Neural crest cell (in vitro differentiated cells): ENCODE results near the gene ARHGEF25. TPM values are rescaled to one million over a fixed set of nuclear protein-coding genes. Genes with fewer than 3 reads are reported as not detected.
"Not testable (repeated sequence)": the region's sequence is repeated elsewhere in the genome, so short reads cannot be mapped to it uniquely, and the experiment has no call there.

Source experiments
- DNase-seq: peaks from one replicate; pipeline ENCODE4 v3.0.0; 2021; ENCODE audit warnings: low read depth, mixed read lengths, low spot score
- H3K27ac Mint-ChIP-seq: one replicate; pipeline ENCODE4 v1.8.0; 2021; ENCODE audit warnings: mild to moderate bottlenecking, mixed read lengths; ENCODE audit not compliant: unreplicated experiment
- H3K27me3 Mint-ChIP-seq: 2 replicates; pipeline ENCODE4 v1.8.0; 2021; ENCODE audit warnings: low read depth, mild to moderate bottlenecking, mixed read lengths
- H3K36me3 Mint-ChIP-seq: 2 replicates; pipeline ENCODE4 v1.8.0; 2021; ENCODE audit warnings: low read depth, mild to moderate bottlenecking, mixed read lengths
- H3K4me1 Mint-ChIP-seq: 2 replicates; pipeline ENCODE4 v1.8.0; 2021; ENCODE audit warnings: mixed read lengths
- H3K4me3 Mint-ChIP-seq: one replicate; pipeline ENCODE4 v1.8.0; 2021; ENCODE audit warnings: mild to moderate bottlenecking, mixed read lengths
- H3K9me3 Mint-ChIP-seq: 2 replicates; pipeline ENCODE4 v1.8.0; 2021; ENCODE audit warnings: mixed read lengths
- total RNA-seq: library from RNA; stranded (reverse); gene quantifications from 2 replicates; pipeline ENCODE4 v1.2.1, GENCODE V29; 2021
- TF ChIP-seq, protein P1 (sequence below): fragments of 200-600 bp; sonication (generic); conservative IDR thresholded peaks from 2 replicates; pipeline ENCODE4 v1.5.0; 2021; ENCODE audit warnings: antibody characterized with exemption, mild to moderate bottlenecking

Gene ARHGEF25
- total RNA-seq, 1 donor from 2014 or later: 43.8 TPM

DNA sequence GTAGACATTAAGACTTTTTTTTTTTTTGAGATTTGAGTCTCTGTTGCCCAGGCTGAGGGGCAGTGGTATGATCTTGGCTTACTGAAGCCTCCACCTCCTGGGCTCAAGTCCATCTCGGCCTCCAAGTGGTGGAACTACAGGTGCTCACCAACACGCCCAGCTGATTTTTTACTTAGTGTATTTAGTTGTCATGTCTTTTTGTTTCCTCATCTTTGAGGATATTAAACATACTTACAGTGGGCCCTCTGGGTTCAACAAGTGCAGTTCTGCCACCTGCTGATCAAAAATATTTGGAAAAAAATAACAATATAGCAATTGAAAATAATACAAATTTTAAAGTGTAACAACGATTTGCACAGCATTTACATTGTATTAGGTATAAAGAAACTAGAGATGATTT lies 26.1 kb downstream of the ARHGEF25 start:
- Mint-ChIP-seq H3K27me3 (peaks cover 70% of the 10 kb centered on the region), H3K27ac (no peak overlapping the region), H3K4me1 (peaks cover 6% of the 10 kb centered on the region), H3K4me3 (no peak overlapping the region), H3K36me3 (peaks cover 3% of the 10 kb centered on the region), H3K9me3 (no peaks in the 10 kb centered on the region)
- TF ChIP-seq, protein P1, sequence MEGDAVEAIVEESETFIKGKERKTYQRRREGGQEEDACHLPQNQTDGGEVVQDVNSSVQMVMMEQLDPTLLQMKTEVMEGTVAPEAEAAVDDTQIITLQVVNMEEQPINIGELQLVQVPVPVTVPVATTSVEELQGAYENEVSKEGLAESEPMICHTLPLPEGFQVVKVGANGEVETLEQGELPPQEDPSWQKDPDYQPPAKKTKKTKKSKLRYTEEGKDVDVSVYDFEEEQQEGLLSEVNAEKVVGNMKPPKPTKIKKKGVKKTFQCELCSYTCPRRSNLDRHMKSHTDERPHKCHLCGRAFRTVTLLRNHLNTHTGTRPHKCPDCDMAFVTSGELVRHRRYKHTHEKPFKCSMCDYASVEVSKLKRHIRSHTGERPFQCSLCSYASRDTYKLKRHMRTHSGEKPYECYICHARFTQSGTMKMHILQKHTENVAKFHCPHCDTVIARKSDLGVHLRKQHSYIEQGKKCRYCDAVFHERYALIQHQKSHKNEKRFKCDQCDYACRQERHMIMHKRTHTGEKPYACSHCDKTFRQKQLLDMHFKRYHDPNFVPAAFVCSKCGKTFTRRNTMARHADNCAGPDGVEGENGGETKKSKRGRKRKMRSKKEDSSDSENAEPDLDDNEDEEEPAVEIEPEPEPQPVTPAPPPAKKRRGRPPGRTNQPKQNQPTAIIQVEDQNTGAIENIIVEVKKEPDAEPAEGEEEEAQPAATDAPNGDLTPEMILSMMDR: peak; percentile 17
- no peak for DNase-seq

DNA sequence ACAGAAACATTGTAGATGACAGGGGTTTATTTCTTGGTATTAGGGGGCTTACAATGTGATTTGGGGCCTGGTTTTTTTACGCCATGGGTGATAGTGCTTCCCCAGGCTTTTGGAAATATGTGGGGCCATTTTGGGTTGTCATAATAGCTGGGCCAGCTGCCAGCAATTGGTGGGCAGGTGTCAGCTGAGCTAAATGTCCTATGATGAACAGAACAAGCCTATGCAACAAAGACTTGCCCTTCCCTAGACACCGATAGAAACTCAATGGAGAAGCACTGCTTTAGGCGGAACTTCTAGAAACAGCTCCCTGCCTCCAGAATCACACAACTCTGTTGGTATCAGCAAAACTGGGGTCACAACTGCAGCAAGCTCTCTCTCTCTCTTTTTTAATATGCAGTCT lies 26.9 kb downstream of the ARHGEF25 start:
- Mint-ChIP-seq H3K36me3 (peaks cover 3% of the 10 kb centered on the region), H3K4me3 (no peak overlapping the region), H3K4me1 (peaks cover 5% of the 10 kb centered on the region), H3K27me3 (peaks cover 69% of the 10 kb centered on the region), H3K27ac (no peak overlapping the region), H3K9me3 (no peaks in the 10 kb centered on the region)
- DNase-seq: no peak
- TF ChIP-seq, protein P1: no peak

DNA sequence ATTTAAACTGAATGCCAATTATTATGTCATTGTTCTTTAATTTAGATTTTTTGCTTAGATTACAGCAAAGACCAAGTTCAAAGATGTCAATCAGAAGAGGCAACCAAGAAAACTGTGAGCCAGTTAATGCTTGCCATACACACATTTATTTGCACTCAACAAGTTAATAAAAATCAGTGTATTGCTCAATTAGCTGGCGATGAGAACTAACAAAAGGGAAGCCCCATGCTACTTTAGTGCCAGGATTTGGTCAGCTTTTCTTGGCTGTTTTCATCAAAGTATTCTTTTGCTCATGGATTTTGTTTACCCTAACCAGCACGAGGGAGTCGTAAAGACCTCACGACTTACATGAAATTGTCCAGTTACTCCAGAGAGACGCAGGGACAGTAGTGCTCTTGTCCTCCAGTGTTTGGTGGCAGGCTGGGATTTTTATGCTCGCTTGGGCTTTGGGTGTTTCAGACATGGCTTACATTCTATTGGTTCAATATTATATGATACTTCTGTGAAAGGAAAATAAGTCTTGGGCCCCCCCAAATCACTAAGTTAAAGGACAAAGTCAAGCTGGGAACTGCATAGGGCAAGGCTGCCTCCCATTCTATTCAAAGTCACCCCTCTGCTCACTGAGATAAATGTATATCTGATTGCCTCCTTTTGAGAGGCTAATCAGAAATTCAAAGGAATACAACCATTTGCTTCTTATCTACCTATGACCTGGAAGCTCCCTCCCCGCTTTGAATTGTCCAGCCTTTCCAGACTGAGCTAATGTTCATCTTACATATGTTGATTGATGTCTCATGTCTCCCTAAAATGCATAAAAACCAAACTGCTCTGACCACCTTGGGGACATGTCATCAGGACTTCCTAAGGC lies 29.2 kb downstream of the ARHGEF25 start:
- Mint-ChIP-seq H3K4me1 (no peaks in the 10 kb centered on the region), H3K4me3 (no peak overlapping the region), H3K36me3 (peaks cover 3% of the 10 kb centered on the region), H3K27ac (no peak overlapping the region), H3K27me3 (peaks cover 54% of the 10 kb centered on the region), H3K9me3 (no peaks in the 10 kb centered on the region)
- TF ChIP-seq, protein P1: no peak
- DNase-seq: no peak

DNA sequence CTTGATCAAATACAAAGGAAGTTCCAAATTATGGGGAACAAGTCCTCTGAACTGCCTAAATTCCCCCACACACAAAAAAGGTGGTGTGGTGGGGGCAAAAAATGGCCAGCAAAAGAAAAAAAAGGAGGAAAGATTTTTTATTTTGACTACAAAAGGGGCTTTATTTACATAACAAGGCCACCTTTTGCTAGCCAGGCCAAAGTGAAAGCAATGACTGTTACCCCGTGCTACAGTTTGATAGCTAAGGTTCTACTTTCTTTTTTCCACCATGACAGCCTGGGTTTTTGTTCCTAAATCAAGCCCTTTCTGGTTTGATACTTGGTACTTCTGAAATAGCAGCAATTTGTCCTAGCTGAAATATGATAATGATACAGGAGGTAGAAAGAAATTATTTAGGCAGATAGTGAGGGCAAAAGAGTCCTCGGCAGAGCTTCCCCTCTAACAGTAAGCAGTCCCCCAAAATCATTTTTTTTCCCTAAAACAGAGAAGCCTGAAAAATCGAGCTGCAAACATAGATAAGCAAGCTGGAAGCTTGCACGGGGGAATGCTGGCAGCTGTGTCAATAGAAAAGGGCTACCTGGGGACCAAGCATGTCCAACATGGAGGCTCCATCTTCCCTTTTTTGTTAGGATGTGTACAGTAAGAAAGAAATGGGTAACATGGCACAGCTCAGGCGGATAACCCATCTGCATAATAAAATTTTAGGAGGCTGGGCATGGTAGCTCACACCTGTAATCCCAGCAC lies 30.6 kb downstream of the ARHGEF25 start:
- no peak for DNase-seq
- Mint-ChIP-seq H3K36me3 (peaks cover 3% of the 10 kb centered on the region), H3K27ac (no peak overlapping the region), H3K4me1 (no peaks in the 10 kb centered on the region), H3K4me3 (no peak overlapping the region), H3K9me3 (no peaks in the 10 kb centered on the region), H3K27me3 (peaks cover 51% of the 10 kb centered on the region)
- TF ChIP-seq, protein P1: no peak

DNA sequence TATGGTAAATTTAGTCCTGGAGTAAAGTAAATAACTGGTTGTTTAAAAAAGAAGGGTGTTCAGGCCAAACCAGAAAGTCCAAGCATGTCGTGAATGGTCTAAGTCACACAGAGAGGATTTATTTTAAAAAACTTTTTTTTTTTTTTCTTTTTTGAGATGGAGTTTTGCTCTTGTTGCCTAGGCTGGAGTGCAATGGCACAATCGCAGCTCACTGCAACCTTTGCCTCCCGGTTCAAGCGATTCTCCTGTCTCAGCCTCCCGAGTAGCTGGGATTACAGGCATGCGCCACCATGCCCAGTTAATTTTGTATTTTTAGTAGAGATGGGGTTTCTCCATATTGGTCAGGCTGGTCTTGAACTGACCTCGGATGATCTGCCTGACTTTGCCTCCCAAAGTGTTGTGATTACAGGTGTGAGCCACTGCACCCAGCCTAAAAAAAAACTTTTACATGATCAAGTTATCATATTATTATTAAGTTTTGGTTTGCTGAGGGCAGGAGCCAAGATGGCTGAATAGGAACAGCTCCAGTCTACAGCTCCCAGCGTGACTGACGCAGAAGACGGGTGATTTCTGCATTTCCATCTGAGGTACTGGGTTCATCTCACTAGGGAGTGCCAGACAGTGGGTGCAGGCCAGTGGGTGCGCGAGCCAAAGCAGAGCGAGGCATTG lies 34.9 kb downstream of the ARHGEF25 start:
- not testable (repeated sequence) for H3K27ac Mint-ChIP-seq, DNase-seq, H3K9me3 Mint-ChIP-seq, H3K4me3 Mint-ChIP-seq, H3K36me3 Mint-ChIP-seq, H3K4me1 Mint-ChIP-seq
- peaks cover 13% of the 10 kb centered on the region for H3K27me3 Mint-ChIP-seq

DNA sequence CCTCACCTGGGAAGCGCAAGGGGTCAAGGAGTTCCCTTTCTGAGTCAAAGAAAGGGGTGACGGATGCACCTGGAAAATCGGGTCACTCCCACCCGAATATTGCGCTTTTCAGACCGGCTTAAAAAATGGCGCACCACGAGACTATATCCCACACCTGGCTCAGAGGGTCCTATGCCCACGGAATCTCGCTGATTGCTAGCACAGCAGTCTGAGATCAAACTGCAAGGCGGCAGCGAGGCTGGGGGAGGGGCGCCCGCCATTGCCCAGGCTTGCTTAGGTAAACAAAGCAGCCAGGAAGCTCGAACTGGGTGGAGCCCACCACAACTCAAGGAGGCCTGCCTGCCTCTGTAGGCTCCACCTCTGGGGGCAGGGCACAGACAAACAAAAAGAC lies 35.4 kb downstream of the ARHGEF25 start:
- H3K36me3 Mint-ChIP-seq, H3K9me3 Mint-ChIP-seq, H3K4me3 Mint-ChIP-seq, H3K4me1 Mint-ChIP-seq, H3K27me3 Mint-ChIP-seq, DNase-seq, H3K27ac Mint-ChIP-seq: not testable (repeated sequence)
